Measurements from ENCODE around the gene SLC30A1.

GRCh38 chr1:211605034-211605433, 26.1 kb upstream of the SLC30A1 start:
- TF ChIP-seq POLR2A (IDR thresholded peaks at IDR 0.05) (no peak), CTCF (IDR thresholded peaks at IDR 0.05) (no peak)

Measured in sigmoid colon (tissue), 3 donors.